Psoas muscle (tissue), 8 donors: ENCODE measurements around the gene CACNA1F. TPM values are rescaled to one million over a fixed set of nuclear protein-coding genes. Genes with fewer than 3 reads are reported as not detected.

Experiments
- ATAC-seq, 4 donors: fragments of 200-7000 bp; cut with Tn5 transposase; one replicate each; pipeline ENCODE4 v1.9.1; 2020; ENCODE audit warnings: moderate library complexity in 3 of 4, mild to moderate bottlenecking in 2 of 4
- DNase-seq, 2 donors: peaks; one replicate each; pipeline ENCODE4 v3.0.0-alpha.2; 2020
- H3K27ac ChIP-seq: fragments of 200-600 bp; one replicate; pipeline ENCODE4 v1.8.0; 2022
- H3K27me3 ChIP-seq, 3 donors: fragments of 200-600 bp in 1 of 3; one replicate each; pipeline versions ENCODE4 v1.6.1 to v1.8.0; 2013 to 2022; ENCODE audit warnings: low read length in 2 of 3, mild to moderate bottlenecking in 2 of 3, moderate library complexity in 1 of 3; ENCODE audit not compliant: insufficient read depth in 3 of 3
- H3K36me3 ChIP-seq, 2 donors: fragments of 200-600 bp in 1 of 2; one replicate each; pipeline versions ENCODE4 v1.6.1 to v1.8.0; 2013 to 2022; ENCODE audit warnings: low read depth in 1 of 2, mild to moderate bottlenecking in 1 of 2, moderate library complexity in 1 of 2; ENCODE audit not compliant: insufficient read depth in 1 of 2
- H3K4me1 ChIP-seq: fragments of 200-600 bp; one replicate; pipeline ENCODE4 v1.8.0; 2022
- H3K4me3 ChIP-seq: fragments of 200-600 bp; one replicate; pipeline ENCODE4 v1.8.0; 2022; ENCODE audit warnings: mild to moderate bottlenecking
- H3K9me3 ChIP-seq: fragments of 200-600 bp; one replicate; pipeline ENCODE4 v1.8.0; 2022
- CTCF ChIP-seq: fragments of 200-600 bp; IDR thresholded peaks from one replicate; pipeline ENCODE4 v1.8.0; 2022; ENCODE audit warnings: antibody characterized with exemption
- WGBS, 3 donors: extraction: QIAGEN DNeasy Blood & Tissue Kit; methylation state at CpG; one replicate each; pipeline versions ENCODE4 v1.1.6 to v1.1.7; 2013; 5-methylcytosine and 5-hydroxymethylcytosine counted together
- intact Hi-C, 2 donors: fragments of 100-400 bp; cut with DNase I; formaldehyde crosslinking; loops; one replicate each; pipeline versions ENCODE4 v1.11.0 to v1.14.2; 2022
- polyA plus RNA-seq, 3 donors: library from polyadenylated mRNA; stranded (reverse); fragments of 200-250 nt; gene quantifications; one replicate each; pipeline ENCODE4 v1.2.3, GENCODE V29; 2013
- total RNA-seq, 4 donors: library from RNA; stranded (reverse); fragmentation: NEBNext Ultra II Directional in 2 of 4; extraction: Animal tissue kit (Norgen Biotek cat#: 25700) in 2 of 4; gene quantifications; one replicate each; pipeline versions ENCODE4 v1.2.1 to v1.2.4, GENCODE V29; 2021 to 2023
- donor health status: healthy with polysubstance abuse.
- donor health status: DM: no; HTN: no; CAD: no; lungs with moderate emphysema.
- donor health status: Bipolar disorder and iron deficiency.
- donor health status: healthy.
- donor health status: DM: yes; HTN: yes; CAD: no.
- donor health status: DM: no; HTN: no; CAD: no.
- donor health status: DM: no; HTN: no; CAD: no.
- donor health status: DM: yes; HTN: yes; CAD: no.

CACNA1F gene
- total and polyA plus RNA-seq, 7 donors, result 0.01 to 0.12 (median 0.03) TPM; not detected in 3

DNA sequence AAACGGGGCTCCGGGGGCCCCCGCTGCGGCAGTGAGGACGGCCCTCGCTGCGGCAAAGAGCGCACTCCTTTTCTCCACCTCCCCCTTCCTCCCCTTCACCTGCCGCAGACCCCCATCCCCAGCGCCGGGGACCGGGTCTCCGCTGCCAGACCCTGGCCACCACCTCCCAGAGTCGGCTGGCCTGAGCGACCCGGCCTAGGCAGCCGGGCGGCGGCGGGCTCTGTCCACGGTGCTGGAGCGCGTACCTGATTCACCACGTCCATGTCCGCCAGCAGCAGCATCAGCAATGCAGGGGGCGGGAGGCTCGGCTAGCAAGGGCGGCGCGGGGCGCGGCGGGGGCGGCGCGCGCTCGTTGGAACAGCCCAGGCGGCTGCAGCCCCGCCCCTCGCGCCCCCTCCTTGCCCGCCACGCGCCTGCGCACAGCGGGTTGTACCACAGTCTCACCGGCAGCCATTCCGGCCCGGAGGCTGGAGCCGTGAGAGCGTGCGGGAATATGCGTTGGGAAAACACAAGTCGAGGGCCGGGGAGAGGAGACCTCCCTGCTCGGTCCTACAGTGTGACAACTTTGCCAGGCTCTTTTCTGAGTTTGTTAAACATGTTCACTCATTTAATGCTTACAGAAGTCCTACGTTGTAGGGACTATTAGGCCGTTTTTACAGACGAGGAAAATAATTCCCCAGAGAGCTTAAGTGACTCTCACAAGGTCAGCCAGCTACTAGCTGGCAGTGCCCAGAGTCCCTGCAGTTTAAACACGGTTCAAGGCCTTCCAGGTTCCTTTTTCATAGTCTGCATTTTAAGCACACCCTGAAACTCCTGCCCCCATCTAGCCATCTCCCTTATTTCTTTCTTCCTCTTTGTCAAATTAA lies 33.0 kb downstream of the CACNA1F start, which contains the start of gene SYP:
Gene SYP (minus strand): TSS at position 288 of the 866 bp plus-strand sequence. CDS start 7 bp downstream, at position 281.
- peak; percentile 96 to 98 (median 97) for ATAC-seq
- no peaks in the 10 kb centered on the region for H3K9me3 ChIP-seq
- 0 to 32% (median 0%) methylated on average over 17 to 57 of the region's 61 CpGs for WGBS, 3 donors
- intact Hi-C loops, result no loop called here
- peaks cover 0 to 7% (median 0%) of the 10 kb centered on the region in 3 donors for H3K27me3 ChIP-seq
- peak within 1 kb of the TSS; percentile 59 for H3K4me3 ChIP-seq
- TF ChIP-seq CTCF, result no peak
- H3K4me1 ChIP-seq, result no peaks in the 10 kb centered on the region
- peak; percentile 89 to 93 for DNase-seq
- peak within 1 kb of the TSS; percentile 58 for H3K27ac ChIP-seq
- H3K36me3 ChIP-seq, result no peaks in the 10 kb centered on the region

DNA sequence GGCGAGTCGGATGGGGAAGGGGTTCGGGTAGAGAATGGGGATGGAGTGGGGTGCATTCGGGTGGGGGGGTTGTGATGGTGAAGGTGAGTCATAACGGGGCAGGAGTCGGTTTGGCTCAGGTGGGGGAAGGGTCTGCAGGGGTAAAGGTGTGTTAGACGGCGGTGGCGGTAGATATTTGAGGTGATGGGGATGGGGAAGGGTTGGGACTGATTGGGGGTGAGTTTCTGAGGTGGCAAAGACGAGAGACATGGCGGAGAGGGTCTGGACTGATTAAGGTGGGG lies 33.9 kb downstream of the CACNA1F start:
- H3K9me3 ChIP-seq, result no peaks in the 10 kb centered on the region
- ATAC-seq (no peak), DNase-seq (no peak)
- 7 to 40% (median 11%) methylated on average over 5 to 11 of the region's 11 CpGs for WGBS, 3 donors
- intact Hi-C loops, result no loop called here
- peaks cover 0 to 7% (median 0%) of the 10 kb centered on the region in 3 donors for H3K27me3 ChIP-seq
- TF ChIP-seq CTCF, result no peak
- H3K4me1 ChIP-seq, result no peaks in the 10 kb centered on the region
- no peak overlapping the region for H3K4me3 ChIP-seq
- H3K27ac ChIP-seq, result no peak overlapping the region
- H3K36me3 ChIP-seq, result no peaks in the 10 kb centered on the region

DNA sequence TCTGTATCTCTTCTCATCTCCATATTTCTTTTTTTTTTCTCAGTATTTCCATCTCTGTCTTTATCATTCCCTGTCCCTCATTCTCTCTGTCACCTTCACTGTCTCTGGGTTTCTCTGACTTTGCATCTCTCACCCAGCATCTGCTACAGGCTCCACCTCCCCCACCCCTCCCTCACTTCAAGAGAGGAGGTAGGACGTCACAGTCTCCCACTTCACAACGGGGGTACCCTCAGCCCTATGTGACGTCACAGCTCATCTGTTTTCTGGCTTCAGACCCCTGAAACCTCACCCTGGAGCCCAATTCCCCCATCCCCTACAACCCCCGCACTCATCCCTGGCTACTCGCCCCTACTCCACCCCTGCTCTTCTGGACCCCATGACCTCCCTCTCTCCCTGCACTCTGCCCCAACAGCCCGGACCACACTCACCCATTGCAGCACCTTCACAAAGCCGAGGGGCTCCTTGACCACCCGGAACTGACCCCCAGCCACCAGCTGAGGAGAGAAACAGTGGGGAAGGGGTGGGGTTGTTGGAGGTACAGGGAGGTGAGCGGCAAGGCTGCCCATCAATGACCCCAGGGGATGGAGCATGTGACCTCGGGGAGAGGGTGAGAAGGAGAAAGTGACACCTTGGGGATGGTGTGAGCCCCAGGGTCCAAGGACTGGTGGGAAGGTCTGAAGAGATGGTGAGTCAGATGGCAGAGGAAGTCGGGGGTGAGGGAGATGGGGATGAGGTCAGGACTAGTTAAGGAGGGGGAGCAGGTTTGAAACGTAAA lies 34.4 kb downstream of the CACNA1F start:
- no peak overlapping the region for H3K27ac ChIP-seq
- no peak overlapping the region for H3K4me3 ChIP-seq
- TF ChIP-seq CTCF, result no peak
- no peaks in the 10 kb centered on the region for H3K9me3 ChIP-seq
- ATAC-seq (no peak), DNase-seq (no peak)
- peaks cover 0 to 7% (median 0%) of the 10 kb centered on the region in 3 donors for H3K27me3 ChIP-seq
- intact Hi-C loops, result no loop called here
- H3K4me1 ChIP-seq, result no peaks in the 10 kb centered on the region
- no peaks in the 10 kb centered on the region for H3K36me3 ChIP-seq
- WGBS, 3 donors, result 10 to 36% (median 14%) methylated on average over 12 of the region's 12 CpGs

DNA sequence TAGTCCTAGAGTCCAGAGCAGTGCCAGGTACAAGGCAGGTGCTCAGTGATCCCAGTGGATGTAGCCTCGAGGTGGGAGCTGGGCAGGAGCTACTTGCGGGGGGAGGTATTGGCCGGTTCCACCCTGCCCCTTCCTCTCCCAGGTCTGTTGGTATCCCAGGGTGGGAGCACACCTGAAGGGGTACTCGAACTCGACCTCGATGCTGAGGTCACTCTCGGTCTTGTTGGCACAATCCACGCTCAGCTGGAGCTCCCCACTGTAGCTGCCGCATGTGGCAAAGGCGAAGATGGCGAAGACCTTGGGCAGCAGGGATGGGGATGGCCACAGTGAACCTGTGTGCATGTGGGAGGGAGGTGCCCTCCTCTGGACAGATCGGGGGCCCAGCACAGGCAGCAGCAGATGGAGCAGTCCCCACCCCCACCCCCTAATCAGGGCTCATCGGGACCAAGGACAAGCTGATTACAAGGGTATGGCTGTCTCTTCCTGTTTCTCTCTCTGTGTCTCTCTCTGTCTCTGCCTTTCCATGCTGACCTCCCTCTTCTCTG lies 35.5 kb downstream of the CACNA1F start:
- H3K27ac ChIP-seq, result no peak overlapping the region
- peaks cover 0 to 7% (median 0%) of the 10 kb centered on the region in 3 donors for H3K27me3 ChIP-seq
- no peaks in the 10 kb centered on the region for H3K9me3 ChIP-seq
- H3K4me1 ChIP-seq, result no peaks in the 10 kb centered on the region
- 66 to 70% (median 69%) methylated on average over 10 to 13 of the region's 13 CpGs for WGBS, 3 donors
- H3K36me3 ChIP-seq, result no peaks in the 10 kb centered on the region
- H3K4me3 ChIP-seq, result no peak overlapping the region
- ATAC-seq (no peak), DNase-seq (no peak)
- no peak for TF ChIP-seq CTCF
- intact Hi-C loops, result no loop called here
